HG02884 (cell line): ENCODE results near the gene CLIP3.
"Not testable (repeated sequence)": the region's sequence is repeated elsewhere in the genome, so short reads cannot be mapped to it uniquely, and the experiment has no call there.

Source experiments
- ATAC-seq: cut with Tn5 transposase; IDR thresholded peaks from one replicate; pipeline ENCODE4 v1.9.1; 2021; ENCODE audit warnings: mild to moderate bottlenecking, moderate library complexity; ENCODE audit not compliant: unreplicated experiment

The CLIP3 gene

GRCh38 chr19:36009220-36009619 is 23.5 kb downstream of the CLIP3 start:
- no peak for ATAC-seq

GRCh38 chr19:36008336-36008978 is 24.2 kb downstream of the CLIP3 start, which contains the start of gene SYNE4:
TSS of gene SYNE4 (minus strand) at chr19:36008813. CDS start at chr19:36008681, 132 bp downstream.
- no peak for ATAC-seq

GRCh38 chr19:36006955-36007354 is 25.7 kb downstream of the CLIP3 start:
- no peak for ATAC-seq

- ATAC-seq, result no peak
Measured at GRCh38 chr19:36003284-36003683, 29.4 kb downstream of the CLIP3 start.

GRCh38 chr19:36001605-36002004 is 31.1 kb downstream of the CLIP3 start:
- no peak for ATAC-seq

GRCh38 chr19:35996777-35997176 is 35.9 kb downstream of the CLIP3 start:
- ATAC-seq, result no peak

- ATAC-seq, result peak; percentile 81
Measured at GRCh38 chr19:35995048-35995993, 37.4 kb downstream of the CLIP3 start, which contains the start of gene SDHAF1. TSS of gene SDHAF1 (plus strand) at chr19:35995188. CDS start at chr19:35995275, 87 bp downstream.

- ATAC-seq, result no peak
Measured at GRCh38 chr19:35993923-35994598, 38.6 kb downstream of the CLIP3 start.

GRCh38 chr19:35992907-35993765 is 39.5 kb downstream of the CLIP3 start:
- ATAC-seq, result no peak

- ATAC-seq, result no peak
Measured at GRCh38 chr19:35991731-35992450, 40.8 kb downstream of the CLIP3 start.

GRCh38 chr19:35990771-35991730 is 41.6 kb downstream of the CLIP3 start:
- no peak for ATAC-seq

- no peak for ATAC-seq
Measured at GRCh38 chr19:35990156-35990555, 42.5 kb downstream of the CLIP3 start.

GRCh38 chr19:35988824-35989223 is 43.8 kb downstream of the CLIP3 start:
- ATAC-seq, result no peak

GRCh38 chr19:35987571-35987896 is 45.1 kb downstream of the CLIP3 start:
- no peak for ATAC-seq

GRCh38 chr19:35986664-35987570 is 45.8 kb downstream of the CLIP3 start:
- no peak for ATAC-seq

GRCh38 chr19:35986111-35986510 is 46.6 kb downstream of the CLIP3 start:
- ATAC-seq, result no peak

GRCh38 chr19:35983177-35983576 is 49.5 kb downstream of the CLIP3 start:
- ATAC-seq, result no peak

GRCh38 chr19:35980997-35981396 is 51.7 kb downstream of the CLIP3 start:
- ATAC-seq, result not testable (repeated sequence)
